ENCODE data around the gene DENND5A. TPM values are rescaled to one million over a fixed set of nuclear protein-coding genes. Genes with fewer than 3 reads are reported as not detected.
"Not testable (repeated sequence)": the region's sequence is repeated elsewhere in the genome, so short reads cannot be mapped to it uniquely, and the experiment has no call there.

Gene DENND5A
- total and polyA plus RNA-seq, 2 of the 8 experiments (the other 6 are each of a cell fraction or from before 2014, with no cell fraction given) = 65.7 to 139 TPM

GRCh38 chr11:9161991-9162390, 103.2 kb downstream of the DENND5A start:
- H2BK120ac ChIP-seq (replicated peaks; ENCODE audit: low read depth, low read length); H3K4me1 ChIP-seq (replicated peaks in 1 of 4; ENCODE audit: control insufficient read depth in 3 of 4, insufficient read depth in 4 of 4, low read length in 3 of 4); H2AFZ ChIP-seq (ENCODE audit: low read length); H2BK12ac ChIP-seq (ENCODE audit: low read depth, low read length); H4K91ac ChIP-seq (replicated peaks; ENCODE audit: insufficient read length, low read length); H3K4ac ChIP-seq (replicated peaks; ENCODE audit: insufficient read length, low read depth, low read length); H2BK5ac ChIP-seq (ENCODE audit: low read depth, low read length); FAIRE-seq; H4K8ac ChIP-seq (ENCODE audit: extremely low read depth, insufficient read depth, low read length); H4K5ac ChIP-seq (ENCODE audit: insufficient read length, low read depth, low read length); H3K9ac ChIP-seq (replicated peaks in 1 of 4; ENCODE audit: extremely low read depth in 1 of 4, low read depth in 3 of 4, low read length in 3 of 4); H3K79me1 ChIP-seq (ENCODE audit: low read depth, low read length); H2AK5ac ChIP-seq (ENCODE audit: low read depth, low read length); H2BK15ac ChIP-seq (ENCODE audit: low read length); H3K27me3 ChIP-seq (replicated peaks in 1 of 4; ENCODE audit: control insufficient read depth in 3 of 4, extremely low read depth in 1 of 4, insufficient read depth in 3 of 4, low read length in 3 of 4); H3K18ac ChIP-seq (ENCODE audit: extremely low read depth, low read length); H3K4me2 ChIP-seq (ENCODE audit: insufficient read depth in 1 of 2, low read depth in 2 of 2, low read length in 2 of 2); H3K4me3 ChIP-seq (ENCODE audit: extremely low read depth in 1 of 4, insufficient read depth in 2 of 4, low read depth in 3 of 4, low read length in 4 of 4); H3K9me3 ChIP-seq (ENCODE audit: insufficient read depth in 2 of 2, low read depth in 1 of 2, low read length in 1 of 2); H3K79me2 ChIP-seq (ENCODE audit: control insufficient read depth in 1 of 2, insufficient read depth in 2 of 2, low read length in 2 of 2); H3K23me2 ChIP-seq (ENCODE audit: low read depth, low read length); H3K23ac ChIP-seq (ENCODE audit: insufficient read length); POLR2A ChIA-PET (ENCODE audit: partially characterized antibody); H4K20me1 ChIP-seq (replicated peaks in 1 of 2; ENCODE audit: control insufficient read depth in 1 of 2, insufficient read depth in 2 of 2, low read length in 2 of 2); H3K14ac ChIP-seq (ENCODE audit: insufficient read length); H2BK20ac ChIP-seq (ENCODE audit: low read length); DNase-seq (ENCODE audit: low read depth in 1 of 2, low spot score in 2 of 2); H3K27ac ChIP-seq (ENCODE audit: low read depth, low read length); H3K56ac ChIP-seq (replicated peaks; ENCODE audit: insufficient read length, low read depth, low read length): not testable (repeated sequence)
- 98% methylated on average over 5 of the region's 6 CpGs; no CpG with 5 or more reads in 1 of the 2 experiments for WGBS, 2 experiments (ENCODE audit: extremely low coverage in 1 of 2, insufficient coverage in 1 of 2, insufficient read length in 1 of 2, insufficient replicate concordance in 2 of 2, low coverage in 1 of 2, low lambda C conversion rate in 2 of 2, missing lambda C conversion rate in 1 of 2)
- H3K36me3 ChIP-seq (ENCODE audit: control insufficient read depth in 2 of 4, insufficient read depth in 4 of 4, low read length in 3 of 4) = peaks cover 2 to 21% (median 13%) of the 10 kb centered on the region in 4 experiments; a peak in 7 of 8 replicates
- CTCF ChIA-PET (ENCODE audit: partially characterized antibody) = interaction anchor here (0.6 to 0.7 kb wide), 2 partner anchors 119 to 1548 kb away, joined by 3 read pairs; no protein-coding TSS in a partner anchor

All from H1 (cell line).